Epithelial cell of proximal tubule (primary cell): Measurements from ENCODE around the gene SEC16A. TPM values are rescaled to one million over a fixed set of nuclear protein-coding genes. Genes with fewer than 3 reads are reported as not detected.

ENCODE experiments used
- DNase-seq: peaks from one replicate; pipeline ENCODE4 v3.0.0-alpha.2; 2011; ENCODE audit warnings: low read depth
- H3K4me3 ChIP-seq: 2 replicates; pipeline ENCODE4 v1.5.1; 2011; ENCODE audit warnings: low read depth, mild to moderate bottlenecking, low read length
- total RNA-seq: library from RNA; depleted of rRNA; stranded (reverse); fragments of >200 nt; gene quantifications from 2 replicates; pipeline ENCODE4 v1.2.3, GENCODE V29; 2015
- TF ChIP-seq, protein P1 (sequence below): conservative IDR thresholded peaks from 2 replicates; pipeline ENCODE4 v1.5.1; 2012; ENCODE audit warnings: low read depth, mild to moderate bottlenecking, low read length

SEC16A gene
- total RNA-seq, 1 donor from 2014 or later: 41.7 TPM

DNA sequence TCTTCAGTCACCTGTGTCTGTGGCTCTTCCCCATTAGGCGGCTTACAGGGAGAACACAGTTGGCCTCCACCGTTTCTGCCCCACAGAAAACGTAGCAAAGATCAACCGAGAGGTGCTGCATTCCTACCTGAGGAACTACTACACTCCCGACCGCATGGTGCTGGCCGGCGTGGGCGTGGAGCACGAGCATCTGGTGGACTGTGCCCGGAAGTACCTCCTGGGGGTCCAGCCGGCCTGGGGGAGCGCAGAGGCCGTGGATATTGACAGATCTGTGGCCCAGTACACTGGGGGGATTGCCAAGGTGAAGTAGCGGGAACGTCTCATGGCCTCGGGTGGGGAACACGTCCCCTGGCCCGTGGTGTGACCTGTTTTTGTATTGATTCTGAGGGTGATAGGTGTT, 65.9 kb downstream of the SEC16A start:
- H3K4me3 ChIP-seq: no peak overlapping the region
- TF ChIP-seq, protein P1, sequence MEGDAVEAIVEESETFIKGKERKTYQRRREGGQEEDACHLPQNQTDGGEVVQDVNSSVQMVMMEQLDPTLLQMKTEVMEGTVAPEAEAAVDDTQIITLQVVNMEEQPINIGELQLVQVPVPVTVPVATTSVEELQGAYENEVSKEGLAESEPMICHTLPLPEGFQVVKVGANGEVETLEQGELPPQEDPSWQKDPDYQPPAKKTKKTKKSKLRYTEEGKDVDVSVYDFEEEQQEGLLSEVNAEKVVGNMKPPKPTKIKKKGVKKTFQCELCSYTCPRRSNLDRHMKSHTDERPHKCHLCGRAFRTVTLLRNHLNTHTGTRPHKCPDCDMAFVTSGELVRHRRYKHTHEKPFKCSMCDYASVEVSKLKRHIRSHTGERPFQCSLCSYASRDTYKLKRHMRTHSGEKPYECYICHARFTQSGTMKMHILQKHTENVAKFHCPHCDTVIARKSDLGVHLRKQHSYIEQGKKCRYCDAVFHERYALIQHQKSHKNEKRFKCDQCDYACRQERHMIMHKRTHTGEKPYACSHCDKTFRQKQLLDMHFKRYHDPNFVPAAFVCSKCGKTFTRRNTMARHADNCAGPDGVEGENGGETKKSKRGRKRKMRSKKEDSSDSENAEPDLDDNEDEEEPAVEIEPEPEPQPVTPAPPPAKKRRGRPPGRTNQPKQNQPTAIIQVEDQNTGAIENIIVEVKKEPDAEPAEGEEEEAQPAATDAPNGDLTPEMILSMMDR: no peak
- no peak for DNase-seq

DNA sequence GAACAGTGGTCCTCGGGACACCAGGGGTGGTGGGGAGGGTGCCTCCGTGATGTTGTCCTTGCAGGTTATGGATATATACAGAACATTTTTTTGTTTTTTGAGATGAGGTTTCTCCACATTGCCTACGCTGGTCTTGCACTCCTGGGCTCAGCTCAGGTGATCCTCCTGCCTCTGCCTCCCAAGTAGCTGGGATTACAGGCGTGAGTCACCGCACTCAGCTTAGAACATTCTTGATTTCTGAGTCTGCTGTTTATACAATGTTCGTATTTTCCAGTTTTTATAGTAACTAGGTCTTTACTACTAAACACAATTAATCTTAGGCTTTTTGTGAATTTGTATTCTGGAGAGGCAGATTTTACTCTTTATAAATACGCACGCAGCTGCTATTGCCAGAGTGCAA, 66.4 kb downstream of the SEC16A start:
- TF ChIP-seq, protein P1: no peak
- DNase-seq: no peak
- no peak overlapping the region for H3K4me3 ChIP-seq

DNA sequence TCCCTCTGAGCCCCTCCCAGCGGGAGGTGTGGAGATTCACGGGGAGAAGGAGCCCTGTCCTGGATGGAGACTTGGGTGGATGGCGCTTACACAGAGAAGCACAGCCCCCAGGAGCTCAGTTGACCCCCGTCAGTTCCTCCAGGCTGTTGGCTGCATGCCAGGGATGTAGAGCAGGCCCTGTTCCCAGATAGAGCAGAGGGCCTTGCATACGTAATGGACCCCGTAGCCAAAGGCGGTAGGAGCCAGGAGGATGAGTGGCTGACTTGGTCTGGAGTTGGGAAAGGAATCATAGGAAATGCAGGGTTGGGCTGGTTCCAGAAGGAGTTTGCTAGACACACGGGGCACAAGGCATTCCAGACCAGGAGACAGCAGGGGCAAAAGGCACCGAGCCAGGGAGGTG, 69.9 kb downstream of the SEC16A start:
- DNase-seq: no peak
- TF ChIP-seq, protein P1: no peak
- H3K4me3 ChIP-seq: no peak overlapping the region

DNA sequence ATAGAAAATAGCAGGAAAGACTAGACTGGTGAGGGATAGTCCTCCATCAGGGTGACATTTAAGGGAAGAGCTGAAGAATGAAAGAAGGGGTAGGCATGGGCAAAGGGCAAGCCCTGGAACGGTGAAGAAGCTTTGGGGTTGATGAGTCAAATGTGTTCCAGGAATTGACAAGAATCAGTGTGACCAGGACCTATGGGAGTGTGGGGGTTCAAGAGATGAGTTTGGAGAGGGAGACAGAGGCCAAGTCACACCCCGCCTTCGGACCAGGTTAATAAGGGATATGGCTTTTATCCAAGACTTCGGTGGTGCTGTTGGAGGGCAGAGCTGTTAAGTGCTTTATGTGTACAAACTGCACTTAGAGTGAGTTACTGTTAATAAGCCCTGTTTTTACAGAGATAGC, 71.5 kb downstream of the SEC16A start:
- TF ChIP-seq, protein P1: no peak
- DNase-seq: no peak
- peak overlapping the region; percentile 90 for H3K4me3 ChIP-seq

DNA sequence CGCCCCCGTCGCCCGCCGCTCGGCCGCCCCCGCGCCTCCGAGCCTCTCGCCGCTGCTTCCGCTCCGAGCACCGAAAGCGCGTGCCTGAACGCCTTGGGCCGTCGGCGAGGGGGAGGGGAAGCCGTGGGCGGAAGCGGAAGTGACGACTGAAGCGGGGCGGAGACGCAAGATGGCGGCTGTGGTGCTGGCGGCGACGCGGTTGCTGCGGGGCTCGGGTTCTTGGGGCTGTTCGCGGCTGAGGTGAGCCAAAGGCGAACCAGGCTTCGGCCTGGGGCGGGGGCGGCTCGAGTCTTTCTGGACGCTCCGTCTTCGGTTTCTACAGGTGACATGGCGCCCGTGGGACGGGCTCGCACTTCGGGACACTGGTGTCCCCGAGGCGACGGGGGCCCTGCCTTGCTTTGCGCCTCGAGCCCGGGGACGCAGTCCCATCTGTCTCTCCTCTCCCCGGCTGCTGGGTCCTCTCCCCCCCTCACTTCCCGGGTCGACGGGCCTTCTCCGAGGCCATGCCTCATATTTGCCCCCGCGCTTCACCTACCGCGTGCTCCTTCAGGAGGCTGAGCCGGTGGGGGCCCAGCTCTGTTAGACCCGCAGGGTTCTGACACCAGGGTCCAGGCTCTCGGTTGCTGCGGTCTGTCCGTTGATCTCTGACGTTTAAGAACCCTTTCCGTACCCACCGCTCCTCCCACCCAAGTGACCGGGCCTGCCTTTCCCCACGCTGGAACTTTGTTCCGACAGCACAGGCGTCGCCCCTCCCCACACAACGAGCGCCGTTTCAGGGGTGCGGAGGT, 72.1 kb downstream of the SEC16A start, which contains the start of the genes ENTR1 and PMPCA:
TSS of gene ENTR1 (minus strand) at position 115 of the 788 bp plus-strand sequence. CDS start 217 bp downstream, outside the sequence.
TSS of gene PMPCA (plus strand) at position 159 of the 788 bp plus-strand sequence. CDS start at position 170, 11 bp downstream.
- H3K4me3 ChIP-seq: peak within 1 kb of the TSS; percentile 90
- DNase-seq: peak; percentile 18
- TF ChIP-seq, protein P1: no peak

DNA sequence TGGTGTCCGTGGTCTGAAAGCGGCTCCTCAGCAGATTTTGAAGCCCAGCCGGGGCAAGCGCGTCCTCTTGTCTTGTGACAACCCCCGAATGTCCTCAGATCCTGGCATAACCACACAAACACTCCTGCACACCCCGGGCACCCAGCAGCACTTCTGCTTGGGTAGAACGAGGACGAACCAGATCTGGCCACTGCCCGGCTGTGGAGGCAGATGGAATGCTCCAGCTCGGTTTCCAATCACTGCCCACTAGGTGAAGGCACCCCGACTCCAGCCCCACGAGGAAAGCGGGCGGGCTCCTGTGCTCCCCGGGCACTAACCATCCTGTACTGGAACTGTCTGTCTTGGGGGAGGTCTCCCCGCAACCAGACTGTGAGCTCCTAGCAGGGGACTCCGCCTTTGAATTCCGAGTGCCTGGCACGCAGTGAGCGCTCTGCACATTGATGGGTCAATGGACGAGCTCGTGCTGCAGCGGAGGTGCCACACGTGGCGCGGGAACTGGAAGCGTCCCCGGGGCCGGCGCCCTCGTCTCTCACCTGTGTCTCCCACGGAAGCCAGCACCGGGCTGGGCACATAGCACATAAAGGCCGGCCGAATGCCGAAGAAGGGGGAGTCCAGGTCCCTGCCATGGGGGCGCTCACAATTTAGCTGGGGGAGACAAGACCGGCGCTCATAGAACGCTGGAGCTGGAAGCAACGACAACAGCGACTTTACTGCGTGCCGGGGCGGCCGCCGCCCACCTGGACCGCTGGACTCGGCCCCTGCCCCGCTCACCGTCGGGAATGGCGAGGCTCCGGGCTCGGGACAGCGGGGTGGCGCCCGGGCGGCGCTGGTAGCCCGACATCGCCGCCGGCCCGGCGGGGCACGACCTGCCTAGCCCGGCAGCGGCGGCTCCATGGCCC, 73.0 kb downstream of the SEC16A start:
- peak overlapping the region; percentile 84 for H3K4me3 ChIP-seq
- TF ChIP-seq, protein P1: no peak
- no peak for DNase-seq
